HG02623 (cell line): ENCODE data around the gene TMEM270.

Experiments
- ATAC-seq: cut with Tn5 transposase; IDR thresholded peaks from one replicate; pipeline ENCODE4 v1.9.1; 2021; ENCODE audit warnings: moderate library complexity; ENCODE audit not compliant: unreplicated experiment

Gene TMEM270

GRCh38 chr7:73904219-73905137, 43.5 kb downstream of the TMEM270 start:
- no peak for ATAC-seq

- no peak for ATAC-seq
Measured at GRCh38 chr7:73905360-73905759, 44.4 kb downstream of the TMEM270 start.

- ATAC-seq: no peak
Measured at GRCh38 chr7:73906874-73907273, 45.9 kb downstream of the TMEM270 start.

- no peak for ATAC-seq
Measured at GRCh38 chr7:73907554-73908122, 46.7 kb downstream of the TMEM270 start.

GRCh38 chr7:73908123-73908611, 47.2 kb downstream of the TMEM270 start:
- no peak for ATAC-seq

GRCh38 chr7:73909051-73909941, 48.3 kb downstream of the TMEM270 start:
- ATAC-seq: no peak

GRCh38 chr7:73909996-73910395, 49.0 kb downstream of the TMEM270 start:
- ATAC-seq: no peak

- ATAC-seq: no peak
Measured at GRCh38 chr7:73912223-73912622, 51.3 kb downstream of the TMEM270 start.
